HG03575 (cell line): ENCODE results near the gene MRPL33.
"Not testable (repeated sequence)": the region's sequence is repeated elsewhere in the genome, so short reads cannot be mapped to it uniquely, and the experiment has no call there.

Source experiments
- ATAC-seq: cut with Tn5 transposase; IDR thresholded peaks from one replicate; pipeline ENCODE4 v1.9.1; 2021; ENCODE audit not compliant: unreplicated experiment, insufficient number of reproducible peaks, low FRiP score; ENCODE audit errors: extremely low read depth

The MRPL33 gene

DNA sequence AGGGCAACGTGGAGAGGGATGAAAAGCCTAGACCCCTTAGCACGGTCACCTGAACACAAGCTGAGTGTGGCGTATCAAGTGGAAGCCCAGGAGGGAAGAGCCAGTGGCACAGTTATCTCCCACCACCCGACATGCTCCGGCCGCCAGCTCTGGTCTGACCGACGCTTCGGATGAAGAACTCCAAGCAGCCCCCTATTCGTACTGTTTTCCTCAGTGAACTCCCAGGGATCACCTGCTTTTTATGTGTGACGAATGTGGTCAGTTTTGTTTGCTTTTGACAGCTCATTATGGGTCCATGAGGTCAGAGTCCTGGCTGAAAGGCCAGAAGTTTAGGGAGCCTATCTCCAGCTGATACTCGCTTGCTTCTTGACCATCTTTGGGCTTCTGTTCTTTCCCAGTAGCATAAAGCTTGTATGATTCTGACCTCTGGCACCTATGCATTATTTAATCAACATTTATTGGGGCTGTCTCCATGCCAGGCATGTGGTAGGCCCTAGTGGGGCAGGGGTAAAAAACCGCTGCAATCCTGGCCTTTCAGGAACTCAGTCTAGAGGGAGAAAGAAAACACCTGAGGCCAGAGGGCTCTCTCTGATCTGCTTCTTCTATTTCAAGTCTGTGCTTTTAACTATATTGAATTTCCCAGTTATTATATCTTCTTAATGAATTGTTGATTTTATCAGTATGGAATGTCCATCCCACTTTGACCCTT is 33.0 kb upstream of the MRPL33 start:
- no peak for ATAC-seq

DNA sequence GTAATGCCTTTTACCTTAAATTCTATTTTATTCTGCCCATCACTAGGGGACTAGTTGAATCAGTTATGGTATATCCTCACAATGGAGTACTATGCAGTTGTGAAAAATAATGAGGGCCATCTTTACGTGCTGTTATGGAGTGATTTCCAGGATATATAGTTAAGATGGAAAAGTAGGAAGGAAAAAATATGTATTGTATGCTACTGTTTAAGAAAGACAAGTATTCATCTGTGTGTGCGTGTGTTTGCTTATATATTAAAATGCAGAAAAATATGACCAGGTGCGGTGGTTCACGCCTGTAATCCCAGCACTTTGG is 32.5 kb upstream of the MRPL33 start:
- ATAC-seq = no peak

GRCh38 chr2:27741673-27742072 is 29.8 kb upstream of the MRPL33 start:
- no peak for ATAC-seq

GRCh38 chr2:27742571-27742970 is 28.9 kb upstream of the MRPL33 start:
- ATAC-seq = no peak

DNA sequence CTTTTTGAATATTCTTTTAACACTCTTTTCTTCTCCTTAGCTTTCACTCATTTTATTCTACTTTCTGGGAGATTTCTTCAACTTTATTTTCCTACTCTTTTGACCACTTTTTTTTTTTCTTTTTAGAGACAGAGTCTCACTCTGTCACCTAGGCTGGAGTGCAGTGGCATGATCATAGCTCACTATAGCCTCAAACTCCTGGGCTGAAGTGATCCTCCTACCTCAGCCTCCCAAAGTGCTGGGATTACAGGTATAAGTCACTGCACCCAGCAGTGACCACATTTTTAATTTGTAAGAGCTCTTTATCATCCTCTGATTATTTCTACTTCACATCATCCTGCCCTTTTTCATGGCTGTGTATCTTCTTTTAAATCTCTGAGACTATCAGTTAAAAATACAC is 26.0 kb upstream of the MRPL33 start:
- not testable (repeated sequence) for ATAC-seq

DNA sequence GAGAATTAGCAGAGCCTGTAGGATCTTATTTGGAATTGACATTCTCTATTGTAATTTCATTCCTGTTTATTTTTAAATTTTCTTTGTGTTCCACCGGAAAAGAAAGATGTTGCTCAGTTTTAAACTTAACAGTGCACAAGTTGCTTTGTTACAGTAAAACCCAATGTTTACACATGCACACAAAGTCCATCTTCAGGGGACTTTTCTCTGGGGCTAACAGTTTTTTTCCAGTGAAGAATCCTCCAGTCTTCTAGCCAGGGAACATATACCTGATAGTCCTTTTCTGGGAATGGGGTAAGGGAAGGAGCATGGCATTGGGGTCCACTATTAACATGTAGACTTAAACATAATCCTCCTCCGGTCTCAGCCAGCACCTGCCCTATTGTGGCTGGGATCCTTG is 25.2 kb upstream of the MRPL33 start:
- ATAC-seq = no peak

DNA sequence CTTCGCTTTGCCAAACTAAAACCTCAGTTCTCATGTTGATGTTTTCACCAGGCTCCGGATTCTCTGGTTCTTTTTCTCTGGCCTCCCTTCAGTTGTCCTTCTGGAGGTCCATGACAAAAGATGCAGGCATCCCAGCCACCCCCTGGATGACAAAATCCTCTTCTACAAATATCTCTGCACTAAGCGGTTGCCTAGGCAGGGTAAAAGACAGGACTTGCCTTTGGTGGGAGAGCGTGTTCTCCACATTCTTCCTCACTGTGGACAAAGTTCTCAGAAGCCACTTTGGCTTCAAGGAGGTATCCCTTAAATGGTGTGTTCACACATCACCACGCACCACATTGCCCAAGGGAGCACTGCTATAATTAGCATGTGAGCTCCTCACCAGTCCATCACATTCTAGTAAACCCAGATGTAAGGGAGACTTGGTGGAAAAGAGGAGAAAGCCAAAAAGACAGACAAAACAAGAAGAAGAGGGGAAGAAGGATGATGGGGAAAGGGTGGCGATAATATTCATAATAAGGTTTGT is 23.6 kb upstream of the MRPL33 start:
- ATAC-seq = no peak

- ATAC-seq = not testable (repeated sequence)
Measured at GRCh38 chr2:27748803-27749554, 22.5 kb upstream of the MRPL33 start.

GRCh38 chr2:27751377-27751776 is 20.1 kb upstream of the MRPL33 start:
- ATAC-seq = no peak

GRCh38 chr2:27752551-27753237 is 18.8 kb upstream of the MRPL33 start:
- ATAC-seq = no peak

GRCh38 chr2:27754138-27754588 is 17.4 kb upstream of the MRPL33 start:
- ATAC-seq = no peak

DNA sequence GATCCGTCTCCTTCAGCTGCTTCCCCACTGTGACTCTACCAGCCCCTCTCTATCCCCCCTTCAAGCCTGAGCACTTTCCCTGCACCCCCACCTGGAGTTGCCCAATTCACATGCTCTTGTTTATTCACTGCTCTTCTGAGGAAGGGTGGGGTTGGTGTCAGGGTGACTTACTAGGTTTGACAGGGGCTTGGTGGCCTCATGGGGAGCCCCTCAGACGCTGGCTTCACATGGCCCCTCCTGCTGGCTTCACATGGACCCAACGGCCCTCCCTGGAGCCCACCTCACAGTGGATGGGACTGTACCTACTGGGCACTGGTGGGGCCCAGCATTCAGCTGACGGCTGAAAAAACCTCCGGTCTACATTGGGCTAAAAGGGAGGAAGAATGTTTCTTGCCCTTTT is 16.7 kb upstream of the MRPL33 start:
- ATAC-seq = no peak

DNA sequence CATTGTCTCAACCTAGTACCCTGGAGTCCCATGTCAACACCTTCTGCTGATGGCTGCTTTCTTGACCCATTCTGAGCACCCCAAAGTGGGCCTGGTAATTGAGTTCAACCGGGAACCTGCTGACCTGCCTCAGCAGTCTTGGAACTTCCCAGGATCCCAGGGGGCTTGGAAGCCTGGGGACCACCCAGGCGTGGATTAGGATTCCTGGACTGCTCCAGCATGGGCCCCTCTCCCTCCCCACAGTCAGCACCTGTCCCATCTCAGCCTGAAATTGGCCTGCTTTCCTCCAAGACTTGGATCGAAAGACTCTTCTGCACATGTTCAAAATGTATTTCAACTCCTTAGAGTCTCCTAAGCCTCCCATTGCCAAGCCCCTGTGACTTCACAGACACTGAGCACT is 15.4 kb upstream of the MRPL33 start:
- ATAC-seq = no peak

DNA sequence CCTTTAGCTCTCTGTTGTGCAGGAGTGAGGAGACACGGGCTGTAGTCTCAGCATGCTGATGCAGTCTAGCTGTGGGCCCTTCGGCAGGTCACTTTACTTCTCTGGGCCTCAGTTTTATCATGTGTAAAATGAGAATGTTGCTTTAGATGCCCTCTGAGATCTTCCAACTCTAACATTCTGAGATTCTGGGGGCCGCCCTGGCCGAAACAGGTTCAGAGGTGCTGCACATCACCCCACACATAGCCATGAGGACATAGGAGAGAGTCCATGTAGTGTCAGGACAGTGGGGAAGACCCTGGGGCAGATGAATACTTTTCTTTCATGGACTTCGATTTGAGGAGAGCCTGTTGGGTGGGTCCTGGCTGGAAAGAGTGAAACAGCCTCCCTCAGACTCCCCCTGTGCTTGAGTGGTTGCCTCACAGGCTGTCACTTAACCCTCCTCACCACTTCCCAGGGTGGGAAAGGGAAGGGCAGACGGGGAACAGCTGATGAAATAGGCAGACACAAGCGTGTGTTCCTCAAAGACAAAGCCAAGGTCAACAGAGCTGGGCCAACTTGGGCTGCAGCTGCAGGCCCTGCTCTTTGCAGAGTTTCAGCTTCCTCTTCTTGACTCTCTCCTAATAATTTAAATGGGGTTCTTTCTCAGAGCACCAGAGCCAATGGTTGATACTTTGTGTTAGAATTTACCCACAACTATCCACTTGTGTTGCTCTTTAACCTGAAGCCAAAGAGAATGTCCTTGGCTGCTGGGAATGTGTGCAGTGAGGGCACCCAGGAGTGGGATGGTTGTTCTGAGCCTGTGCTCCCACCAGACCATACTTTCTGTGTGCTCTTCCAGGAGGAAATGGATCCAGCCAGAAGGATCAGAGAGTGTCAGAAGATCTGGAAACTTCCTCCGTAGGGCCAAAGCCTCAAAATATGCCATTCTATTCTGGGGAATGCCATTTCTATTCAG is 14.7 kb upstream of the MRPL33 start:
- no peak for ATAC-seq

DNA sequence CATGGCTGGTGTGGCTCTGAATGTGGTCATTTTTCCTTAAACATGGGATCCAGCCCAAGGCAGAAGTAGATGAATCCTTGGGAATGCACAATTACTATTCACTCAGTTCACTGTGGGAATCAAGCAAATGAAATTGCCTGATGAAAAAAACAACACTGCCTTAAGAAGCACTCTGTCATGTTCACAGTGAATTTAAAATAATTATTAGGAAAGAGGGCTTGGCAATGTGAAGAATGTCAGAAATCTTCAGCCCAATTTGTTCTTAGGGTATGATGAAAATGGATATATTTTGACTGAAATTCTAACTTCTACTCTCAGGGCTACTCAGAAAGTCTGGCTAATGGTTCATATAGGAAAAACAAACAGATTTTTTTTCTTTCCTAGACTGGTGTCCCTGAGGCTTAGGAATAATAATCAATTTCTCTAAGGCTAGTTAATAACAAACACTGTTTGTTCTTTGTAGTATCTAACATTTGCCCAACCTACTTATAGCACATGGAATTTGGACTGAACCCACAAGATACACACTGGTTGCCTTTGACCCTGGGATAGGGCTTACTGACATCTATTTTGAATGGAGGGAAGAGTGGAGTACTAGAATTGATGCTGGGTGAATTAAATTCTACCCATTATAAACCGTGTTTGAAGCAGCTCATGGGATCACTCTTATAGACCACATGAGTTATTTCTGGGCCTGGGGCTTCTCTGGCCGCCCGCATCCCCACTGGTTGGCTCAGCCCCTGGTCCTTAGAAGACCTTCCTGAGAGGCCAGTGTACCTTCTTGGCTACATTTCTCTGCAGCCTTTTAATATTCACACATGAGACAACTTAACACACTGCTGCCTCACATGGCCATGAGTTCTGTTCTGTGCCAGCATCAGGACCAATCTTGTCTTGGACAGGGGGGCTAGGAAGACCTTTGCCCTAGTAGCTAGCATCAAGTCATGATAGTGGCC is 8.3 kb upstream of the MRPL33 start:
- no peak for ATAC-seq

DNA sequence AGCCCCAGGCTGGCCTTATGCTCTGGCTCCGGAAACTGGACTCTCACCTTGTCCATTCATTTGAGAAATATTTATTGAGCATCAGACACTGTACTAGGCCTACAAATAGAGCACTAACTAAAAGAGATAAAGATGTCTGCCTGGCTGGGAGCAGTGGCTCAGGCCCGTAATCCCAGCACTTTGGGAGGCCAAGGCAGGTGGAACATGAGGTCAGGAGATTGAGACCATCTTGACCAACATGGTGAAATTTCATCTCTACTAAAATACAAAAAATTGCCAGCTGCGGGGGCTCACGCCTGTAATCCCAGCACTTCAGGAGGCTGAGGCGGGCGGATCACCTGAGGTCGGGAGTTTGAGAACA is 7.6 kb upstream of the MRPL33 start:
- ATAC-seq = no peak

GRCh38 chr2:27764526-27764925 is 7.0 kb upstream of the MRPL33 start:
- not testable (repeated sequence) for ATAC-seq
